ENCODE data around the gene C5orf63.
"Not testable (repeated sequence)": the region's sequence is repeated elsewhere in the genome, so short reads cannot be mapped to it uniquely, and the experiment has no call there.

C5orf63 gene

DNA sequence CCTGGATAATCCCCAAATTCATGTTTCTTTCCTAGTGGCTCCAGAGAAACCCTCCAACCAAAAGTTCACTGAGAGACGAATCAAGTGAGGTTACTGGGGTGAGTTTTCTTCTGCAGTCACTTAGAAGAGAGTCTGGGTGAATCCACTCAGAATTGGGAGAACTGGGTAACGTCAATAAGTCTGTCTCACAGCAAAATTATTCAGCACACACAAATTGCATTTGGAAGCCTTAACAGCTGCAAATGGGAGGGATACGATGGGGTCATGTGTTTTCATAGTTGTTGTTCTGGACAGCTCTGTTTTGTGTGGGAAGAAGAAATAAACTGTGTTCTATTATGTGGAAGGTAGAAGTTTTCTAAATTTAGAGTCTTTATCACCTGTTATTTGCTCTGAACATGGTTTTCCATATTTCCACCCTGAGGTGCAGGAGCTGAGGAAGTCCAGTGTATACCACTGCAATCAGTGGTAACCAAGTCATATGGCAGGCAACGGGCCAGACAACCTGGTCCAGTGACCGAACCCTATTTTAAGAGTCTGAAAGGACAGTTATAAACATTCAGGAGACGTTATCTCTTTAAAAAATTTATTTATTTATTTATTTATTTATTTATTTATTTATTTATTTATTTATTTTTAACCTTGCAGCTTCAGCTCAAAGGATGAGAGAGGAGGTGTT lies 64.9 kb downstream of the C5orf63 start:
- DNase-seq (ENCODE audit: low read depth in 2 of 2) = no peak

DNA sequence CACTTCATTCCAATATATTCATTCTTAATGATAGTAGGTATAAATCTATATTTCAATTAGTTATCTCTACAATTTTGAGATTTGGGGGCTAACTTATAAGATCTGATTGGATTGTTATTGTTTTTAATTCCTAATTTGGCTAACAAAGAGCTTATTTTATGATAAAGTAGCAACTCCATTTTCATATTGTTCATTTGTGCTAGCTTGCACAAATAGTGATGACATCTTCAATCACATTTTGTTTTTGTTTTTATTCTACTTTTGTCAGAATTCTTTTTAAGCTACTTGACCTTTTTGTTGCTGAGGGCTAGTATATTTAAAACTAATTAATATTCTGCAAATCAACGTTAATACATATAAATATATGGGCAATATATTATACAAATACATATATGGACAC lies 65.8 kb downstream of the C5orf63 start:
- no peak for DNase-seq (ENCODE audit: low read depth in 2 of 2)

DNA sequence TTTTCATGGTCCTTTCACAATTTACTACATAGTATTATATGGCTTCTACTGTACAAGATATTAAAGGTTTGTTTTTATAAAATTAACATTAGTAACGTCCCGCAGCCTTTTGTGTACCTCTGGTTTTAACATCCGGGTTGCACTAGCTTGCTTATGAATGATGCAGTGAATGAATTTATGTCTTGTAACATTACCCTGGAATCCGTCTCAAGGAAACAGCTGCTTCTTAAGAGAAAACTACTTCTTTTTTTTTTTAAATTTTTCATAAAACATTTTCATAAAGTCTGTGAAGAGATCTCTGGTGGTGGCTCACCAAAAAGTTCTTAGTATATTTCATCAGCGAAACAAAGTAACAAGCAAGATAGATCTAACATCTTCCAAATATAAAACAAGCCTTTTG lies 66.6 kb downstream of the C5orf63 start:
- no peak for DNase-seq (ENCODE audit: low read depth in 2 of 2)

DNA sequence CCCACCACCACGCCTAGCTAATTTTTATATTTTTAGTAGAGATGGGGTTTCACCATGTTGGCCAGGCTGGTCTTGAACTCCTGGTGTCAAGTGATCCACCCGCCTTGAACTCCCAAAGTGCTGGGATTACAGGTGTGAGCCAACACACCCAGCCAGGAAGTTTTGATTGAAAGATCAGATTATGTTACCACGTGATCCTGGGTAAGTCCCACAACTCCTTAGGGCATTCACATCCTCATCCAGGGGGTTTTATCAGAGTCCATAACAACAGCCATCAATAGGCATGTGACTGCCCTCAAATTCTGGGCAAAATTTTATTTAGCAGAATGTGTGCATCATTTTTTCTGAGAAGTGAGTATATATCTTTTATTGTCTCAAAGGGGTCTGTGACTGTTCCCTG lies 68.0 kb downstream of the C5orf63 start:
- DNase-seq (ENCODE audit: low read depth in 2 of 2) = not testable (repeated sequence)

DNA sequence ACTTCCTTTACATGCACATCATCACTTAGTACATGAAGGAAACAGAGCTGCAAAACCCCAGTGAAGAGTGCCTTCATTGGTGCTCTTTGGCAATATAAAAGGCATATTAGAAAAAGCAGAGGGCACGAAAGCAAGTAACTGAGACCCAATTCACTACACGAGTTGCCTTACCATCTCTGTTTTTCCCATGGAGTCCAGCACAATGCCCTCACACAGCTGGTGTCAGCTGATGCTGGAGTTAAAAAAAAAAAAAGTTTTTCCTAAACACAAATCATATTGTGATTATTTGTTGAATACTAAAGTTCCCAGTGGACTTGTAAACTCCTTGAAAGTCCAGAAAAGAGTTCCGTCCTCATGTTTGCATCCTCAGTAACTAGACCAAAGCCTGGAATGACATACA lies 68.6 kb downstream of the C5orf63 start:
- no peak for DNase-seq (ENCODE audit: low read depth in 2 of 2)

DNA sequence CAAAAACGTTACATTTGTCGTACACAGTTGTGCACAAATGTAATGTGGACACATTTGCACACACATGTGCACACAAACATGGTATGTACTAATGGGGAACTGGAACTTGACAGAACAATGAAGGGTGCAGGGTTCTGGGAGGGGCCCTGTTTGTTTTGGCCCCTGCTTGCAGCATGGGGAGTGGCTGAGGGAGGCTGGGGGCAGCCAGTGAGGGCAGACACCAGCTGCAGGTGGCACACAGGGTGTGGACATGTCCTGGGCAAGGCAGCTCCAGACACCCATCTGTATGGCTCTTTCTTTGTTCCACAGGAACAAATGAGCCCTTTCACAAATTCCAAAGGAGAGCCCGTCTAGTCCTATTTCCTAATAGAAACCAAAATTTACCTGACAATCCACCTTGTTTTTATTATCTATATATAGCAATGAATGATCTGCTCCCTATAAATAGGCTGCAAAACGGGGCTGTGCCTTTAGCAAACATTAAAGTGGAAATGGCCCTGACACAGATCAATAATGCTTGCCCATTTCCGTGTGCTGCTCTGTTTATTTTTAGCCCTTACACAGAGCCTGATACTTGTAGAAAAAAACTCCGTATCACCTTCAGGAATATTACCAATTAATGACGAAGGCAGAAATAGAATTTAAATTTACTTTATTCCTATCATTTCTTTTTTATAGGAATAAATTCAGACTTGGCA lies 69.4 kb downstream of the C5orf63 start:
- DNase-seq (ENCODE audit: low read depth in 2 of 2) = no peak

DNA sequence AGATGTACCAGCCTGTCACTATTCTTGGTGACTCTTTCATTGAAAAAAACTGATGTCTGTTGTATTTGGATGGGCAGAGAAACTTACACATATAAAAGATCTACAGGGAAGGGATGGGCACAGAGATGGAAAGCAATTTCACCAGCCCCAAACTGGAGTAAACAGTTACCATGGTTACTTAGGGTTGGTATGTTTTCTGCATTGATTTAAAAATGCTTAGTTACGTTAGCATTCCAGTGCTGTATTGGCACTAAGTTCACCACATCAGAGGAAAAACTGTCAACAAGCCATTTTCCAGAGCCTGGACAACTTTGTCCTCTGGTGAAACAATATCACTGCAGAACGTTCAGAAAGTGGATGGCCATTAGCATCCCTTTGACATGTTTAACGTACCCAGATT lies 70.9 kb downstream of the C5orf63 start:
- no peak for DNase-seq (ENCODE audit: low read depth in 2 of 2)

DNA sequence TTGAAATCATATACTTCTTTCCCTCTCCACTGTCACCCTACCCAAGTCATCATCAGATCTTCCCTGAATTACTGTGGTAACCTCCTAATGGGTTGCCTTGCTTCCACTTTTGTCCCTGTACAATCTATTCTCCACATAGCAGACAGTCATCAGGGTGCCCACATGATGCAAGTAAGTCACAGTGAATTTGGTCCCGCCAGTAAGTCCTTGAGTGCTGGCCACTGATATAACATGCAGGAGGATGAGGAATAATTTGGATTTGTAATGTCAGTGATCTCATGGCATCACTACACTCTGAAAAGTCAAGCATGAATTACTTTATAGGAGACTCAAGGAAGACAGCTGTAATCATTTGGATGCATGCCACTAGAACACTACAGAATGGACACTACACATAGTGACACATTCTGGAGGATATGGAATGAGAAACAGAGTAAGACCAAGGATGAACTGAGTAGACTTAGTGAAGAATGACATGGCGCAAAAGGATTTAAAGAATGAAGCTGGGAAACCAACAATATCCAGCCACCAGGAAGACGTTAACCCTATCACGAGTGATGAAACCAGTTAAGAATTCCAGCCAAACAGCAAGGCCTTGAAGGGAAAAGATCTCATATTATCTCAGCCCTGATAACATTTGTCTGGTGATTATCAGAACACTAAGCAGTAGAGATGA lies 71.5 kb downstream of the C5orf63 start:
- no peak for DNase-seq (ENCODE audit: low read depth in 2 of 2)
